Muscle layer of duodenum (tissue), 2 donors: ENCODE results near the gene OLFM1.

ENCODE experiments used
- H3K27ac ChIP-seq: one replicate; pipeline ENCODE4 v1.7.0; 2013; ENCODE audit warnings: mild to moderate bottlenecking, low read length
- H3K27me3 ChIP-seq: one replicate; pipeline ENCODE4 v1.7.0; 2013; ENCODE audit warnings: low read depth, mild to moderate bottlenecking, control low read depth, low read length
- H3K36me3 ChIP-seq, 2 donors: one replicate each; pipeline ENCODE4 v1.7.0; 2013; ENCODE audit warnings: low read length in 2 of 2, control low read depth in 1 of 2, mild to moderate bottlenecking in 1 of 2; ENCODE audit not compliant: insufficient read depth in 2 of 2, control insufficient read depth in 1 of 2
- H3K4me1 ChIP-seq, 2 donors: one replicate each; pipeline ENCODE4 v1.7.0; 2013; ENCODE audit warnings: low read length in 2 of 2, mild to moderate bottlenecking in 2 of 2, control low read depth in 1 of 2, moderate library complexity in 1 of 2; ENCODE audit not compliant: insufficient read depth in 2 of 2, control insufficient read depth in 1 of 2
- H3K4me3 ChIP-seq, 2 donors: one replicate each; pipeline ENCODE4 v1.7.0; 2013; ENCODE audit warnings: low read length in 2 of 2, low read depth in 1 of 2, mild to moderate bottlenecking in 1 of 2
- H3K9me3 ChIP-seq, 2 donors: one replicate each; pipeline ENCODE4 v1.7.0; 2013; ENCODE audit warnings: low read length in 2 of 2, control low read depth in 1 of 2, mild to moderate bottlenecking in 1 of 2; ENCODE audit not compliant: control insufficient read depth in 1 of 2
- donor health status: healthy.

Gene OLFM1

GRCh38 chr9:135096408-135096895 lies 9.0 kb downstream of the OLFM1 start:
- Histone ChIP-seq H3K4me1 (no peaks in the 10 kb centered on the region), H3K27me3 (no peaks in the 10 kb centered on the region), H3K27ac (no peak overlapping the region), H3K36me3 (no peaks in the 10 kb centered on the region), H3K4me3 (no peak overlapping the region), H3K9me3 (no peaks in the 10 kb centered on the region)

- H3K4me3 ChIP-seq = no peak overlapping the region
- H3K4me1 ChIP-seq = peaks cover 0 to 11% of the 10 kb centered on the region in 2 donors
- no peaks in the 10 kb centered on the region for H3K36me3 ChIP-seq
- H3K27me3 ChIP-seq = no peaks in the 10 kb centered on the region
- H3K27ac ChIP-seq = no peak overlapping the region
- no peaks in the 10 kb centered on the region for H3K9me3 ChIP-seq
These were observed 11.1 kb downstream of the OLFM1 start for GRCh38 chr9:135098400-135099105.

DNA sequence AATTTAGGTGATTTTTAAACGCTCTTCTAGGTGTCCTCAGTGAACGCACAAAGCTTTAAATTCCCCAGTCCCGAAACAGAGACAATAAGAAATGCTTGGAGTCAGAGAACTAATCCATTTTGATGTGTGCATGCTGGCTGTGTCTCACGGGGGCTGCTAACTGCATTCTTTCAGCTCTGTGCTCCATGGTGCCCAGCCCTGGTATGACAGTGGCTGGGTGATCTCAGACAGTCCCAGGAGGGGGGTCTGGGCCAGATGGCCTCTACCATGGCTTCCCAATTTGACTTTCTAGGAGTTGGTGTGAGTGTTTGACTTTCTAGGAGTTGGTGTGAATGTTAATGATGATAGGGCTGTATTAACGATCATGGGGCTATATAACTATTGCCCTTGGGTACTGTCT lies 12.1 kb downstream of the OLFM1 start:
- H3K27ac ChIP-seq = no peak overlapping the region

GRCh38 chr9:135100241-135100681 lies 12.8 kb downstream of the OLFM1 start:
- Histone ChIP-seq H3K36me3 (no peaks in the 10 kb centered on the region), H3K27me3 (no peaks in the 10 kb centered on the region), H3K4me1 (peaks cover 0 to 15% of the 10 kb centered on the region in 2 donors), H3K4me3 (no peak overlapping the region), H3K9me3 (no peaks in the 10 kb centered on the region), H3K27ac (no peak overlapping the region)

More for the DNA sequence above, 12.1 kb downstream of the OLFM1 start:
- Histone ChIP-seq H3K36me3 (no peaks in the 10 kb centered on the region), H3K27me3 (no peaks in the 10 kb centered on the region), H3K4me3 (no peak overlapping the region), H3K4me1 (peaks cover 0 to 15% of the 10 kb centered on the region in 2 donors), H3K9me3 (no peaks in the 10 kb centered on the region)

DNA sequence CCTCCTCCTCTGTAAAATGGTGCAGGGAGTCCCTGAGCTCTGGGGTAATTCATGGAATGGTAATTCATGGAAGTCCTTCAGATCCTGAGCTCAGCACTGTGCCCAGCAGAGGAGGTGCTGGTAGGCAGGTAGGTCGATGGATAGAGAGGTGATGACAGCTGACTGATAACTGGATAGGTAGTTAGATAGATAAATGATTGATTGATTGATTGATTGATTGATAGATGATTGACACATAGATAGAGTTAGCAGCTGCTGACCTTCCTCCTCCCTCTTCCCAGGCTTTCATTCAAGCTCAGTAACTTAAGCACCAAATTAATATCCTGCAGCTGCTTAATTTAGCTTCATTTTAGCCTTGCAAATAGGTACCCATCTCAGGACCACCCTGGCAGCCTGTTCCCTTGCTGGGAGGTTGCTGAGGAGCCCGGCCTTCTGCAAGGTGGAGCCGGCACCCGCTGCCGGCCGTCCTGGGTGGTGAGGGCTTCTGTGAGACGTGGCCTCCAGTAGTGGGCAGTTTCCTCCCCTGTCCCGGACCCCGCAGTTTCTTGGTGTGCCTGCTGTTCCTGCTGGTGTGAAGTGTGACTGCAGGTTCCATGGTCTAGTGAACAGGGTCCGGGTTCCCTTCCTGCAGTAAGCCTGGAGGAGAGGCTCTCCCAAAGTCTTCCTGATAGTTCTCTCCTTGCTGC lies 13.4 kb downstream of the OLFM1 start:
- no peak overlapping the region for H3K4me3 ChIP-seq
- no peak overlapping the region for H3K27ac ChIP-seq
- no peaks in the 10 kb centered on the region for H3K9me3 ChIP-seq
- no peaks in the 10 kb centered on the region for H3K27me3 ChIP-seq
- no peaks in the 10 kb centered on the region for H3K36me3 ChIP-seq
- peaks cover 0 to 15% of the 10 kb centered on the region in 2 donors for H3K4me1 ChIP-seq

GRCh38 chr9:135101486-135101885 lies 14.0 kb downstream of the OLFM1 start:
- no peak overlapping the region for H3K27ac ChIP-seq
- no peaks in the 10 kb centered on the region for H3K9me3 ChIP-seq
- H3K36me3 ChIP-seq = no peaks in the 10 kb centered on the region
- peaks cover 0 to 15% of the 10 kb centered on the region in 2 donors for H3K4me1 ChIP-seq
- no peaks in the 10 kb centered on the region for H3K27me3 ChIP-seq
- no peak overlapping the region for H3K4me3 ChIP-seq

GRCh38 chr9:135101926-135102325 lies 14.5 kb downstream of the OLFM1 start:
- Histone ChIP-seq H3K27ac (no peak overlapping the region), H3K9me3 (no peaks in the 10 kb centered on the region), H3K4me3 (no peak overlapping the region), H3K36me3 (no peaks in the 10 kb centered on the region), H3K27me3 (no peaks in the 10 kb centered on the region), H3K4me1 (peaks cover 0 to 15% of the 10 kb centered on the region in 2 donors)

GRCh38 chr9:135102331-135102730 lies 14.9 kb downstream of the OLFM1 start:
- H3K36me3 ChIP-seq = no peaks in the 10 kb centered on the region
- H3K4me1 ChIP-seq = peaks cover 0 to 15% of the 10 kb centered on the region in 2 donors
- H3K4me3 ChIP-seq = no peak overlapping the region
- no peaks in the 10 kb centered on the region for H3K9me3 ChIP-seq
- H3K27ac ChIP-seq = no peak overlapping the region
- no peaks in the 10 kb centered on the region for H3K27me3 ChIP-seq

DNA sequence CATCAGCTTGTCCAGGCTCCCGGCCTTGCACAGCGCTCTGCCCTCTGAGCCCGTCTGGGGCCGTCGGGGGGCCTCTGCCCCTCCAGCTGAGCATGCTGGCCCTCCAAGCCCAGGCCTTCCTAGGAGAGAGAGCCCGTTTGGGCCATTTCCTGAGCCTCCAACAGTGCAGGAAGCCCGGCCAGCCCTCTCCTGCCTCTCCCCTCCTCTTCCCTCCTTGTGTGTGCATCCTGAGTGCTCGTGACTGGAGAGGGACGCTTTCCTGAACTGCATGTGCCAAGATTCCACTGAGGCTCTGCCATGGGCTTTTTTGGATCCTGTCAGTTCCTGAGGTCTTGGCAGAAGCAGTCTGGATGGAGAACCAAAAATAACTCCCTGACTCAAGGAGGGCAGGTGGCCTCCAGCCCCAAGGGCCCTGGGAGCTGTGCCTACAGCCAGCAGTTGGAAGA lies 15.6 kb downstream of the OLFM1 start:
- Histone ChIP-seq H3K9me3 (no peaks in the 10 kb centered on the region), H3K4me3 (no peak overlapping the region), H3K36me3 (no peaks in the 10 kb centered on the region), H3K27me3 (no peaks in the 10 kb centered on the region), H3K4me1 (peaks cover 0 to 15% of the 10 kb centered on the region in 2 donors), H3K27ac (no peak overlapping the region)

GRCh38 chr9:135103931-135104639 lies 16.6 kb downstream of the OLFM1 start:
- Histone ChIP-seq H3K36me3 (no peaks in the 10 kb centered on the region), H3K27ac (no peak overlapping the region), H3K4me1 (peaks cover 0 to 15% of the 10 kb centered on the region in 2 donors)

DNA sequence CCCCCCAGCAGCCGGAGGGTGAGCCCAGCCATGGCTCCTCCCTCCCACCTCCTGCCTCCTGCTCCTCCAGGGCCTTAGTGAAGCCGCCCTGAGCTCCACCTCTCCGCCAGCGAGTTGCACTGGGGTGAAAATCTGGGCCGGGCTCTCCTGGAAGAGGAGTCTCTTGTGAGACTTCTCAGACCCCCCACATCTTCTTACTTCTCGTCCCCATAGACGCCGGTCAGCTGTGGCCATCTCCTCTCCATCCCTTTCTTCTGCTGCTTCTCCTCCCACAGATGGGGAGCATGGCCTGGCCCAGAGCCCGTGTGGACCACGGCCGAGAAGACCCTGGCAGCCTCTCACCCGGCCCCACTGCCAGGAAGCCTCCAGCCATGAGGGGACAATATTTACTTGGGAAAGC lies 17.3 kb downstream of the OLFM1 start:
- no peaks in the 10 kb centered on the region for H3K27me3 ChIP-seq
- no peaks in the 10 kb centered on the region for H3K9me3 ChIP-seq

More at GRCh38 chr9:135103931-135104639, 16.6 kb downstream of the OLFM1 start:
- H3K27me3 ChIP-seq = no peaks in the 10 kb centered on the region
- H3K9me3 ChIP-seq = no peaks in the 10 kb centered on the region
- H3K4me3 ChIP-seq = no peak overlapping the region

More for the DNA sequence above, 17.3 kb downstream of the OLFM1 start:
- Histone ChIP-seq H3K4me3 (no peak overlapping the region), H3K36me3 (no peaks in the 10 kb centered on the region), H3K27ac (no peak overlapping the region), H3K4me1 (peaks cover 0 to 15% of the 10 kb centered on the region in 2 donors)
